K562 (cell line): ENCODE data around the gene G6PD. TPM values are rescaled to one million over a fixed set of nuclear protein-coding genes. Genes with fewer than 3 reads are reported as not detected.

ENCODE experiments used
- ATAC-seq: fragments of 200-7000 bp; cut with Tn5 transposase; 3 replicates; pipeline ENCODE4 v1.9.1; 2020; ENCODE audit warnings: moderate library complexity
- BruUV-seq: library from RNA; stranded (reverse); fragments of 400-500 nt; replicated peaks from 2 replicates; lab custom pipeline; 2021; lab: Mats Ljungman, UMichigan
- CTCF ChIA-PET: fragments of 300-600 bp; formaldehyde crosslinking; extraction: SDS; loops from one replicate; lab custom pipeline; 2021; ENCODE audit warnings: low intra/inter-chr PET ratio; lab: Yijun Ruan, JAX
- POLR2A ChIA-PET: fragments of 300-600, 350-650 bp; sonication (Branson Sonifier 250); formaldehyde crosslinking; extraction: SDS; loops from one replicate; lab custom pipeline; 2021; ENCODE audit warnings: antibody characterized with exemption, inconsistent platforms; lab: Yijun Ruan, JAX
- DNase-seq, 4 experiments: peaks; one replicate each; pipeline versions ENCODE4 v3.0.0 to v3.0.0-alpha.2; 2011 to 2018; ENCODE audit warnings: low spot score in 3 of 4, mixed read lengths in 3 of 4; ENCODE audit errors: extremely low read depth in 1 of 4
- FAIRE-seq: peaks from 2 replicates; lab custom pipeline; 2011; peaks lifted over from hg19 to GRCh38; lab: Jason Lieb, UNC
- H2AFZ ChIP-seq: 2 replicates; pipeline ENCODE4 v1.6.0; 2011; ENCODE audit warnings: low read depth, low read length, control low read depth, inconsistent platforms
- H3K27ac ChIP-seq: fragments of 200-600 bp; 3 replicates; pipeline ENCODE4 v1.8.0; 2011; ENCODE audit warnings: low read depth, mild to moderate bottlenecking, control low read depth, inconsistent platforms, low read length, moderate library complexity, mixed read lengths; ENCODE audit errors: extremely low read depth
- H3K27me3 ChIP-seq, 2 experiments: fragments of 300-600 bp in 1 of 2; 2 replicates in 1 of 2; 3 replicates in 1 of 2; pipeline versions ENCODE4 v1.6.0 to v1.8.0; 2011; ENCODE audit warnings: inconsistent platforms in 2 of 2, low read length in 2 of 2, mild to moderate bottlenecking in 1 of 2, mixed read lengths in 1 of 2, moderate library complexity in 1 of 2; ENCODE audit not compliant: control insufficient read depth in 2 of 2, insufficient read depth in 2 of 2
- H3K36me3 ChIP-seq: fragments of 300-600 bp; 3 replicates; pipeline ENCODE4 v1.8.0; 2011; ENCODE audit warnings: mild to moderate bottlenecking, low read length, inconsistent platforms; ENCODE audit not compliant: control insufficient read depth, insufficient read depth
- H3K4me1 ChIP-seq, 2 experiments: fragments of 200-600 bp in 1 of 2; replicated peaks in 1 of 2; 2 replicates in 1 of 2; 3 replicates in 1 of 2; pipeline versions ENCODE4 v1.5.1 to v1.8.0; 2011; ENCODE audit warnings: inconsistent platforms in 2 of 2, low read length in 2 of 2, mild to moderate bottlenecking in 1 of 2, mixed read lengths in 1 of 2, moderate library complexity in 1 of 2; ENCODE audit not compliant: control insufficient read depth in 2 of 2, insufficient read depth in 2 of 2
- H3K4me2 ChIP-seq: 2 replicates; pipeline ENCODE4 v1.6.1; 2011; ENCODE audit warnings: low read length, control low read depth, inconsistent platforms, mixed read lengths; ENCODE audit not compliant: insufficient read depth
- H3K4me3 ChIP-seq: fragments of 200-600 bp; sonication (generic), shearing (Covaris generic); 2 replicates; pipeline ENCODE4 v1.5.1; 2016; ENCODE audit warnings: control low read depth, inconsistent platforms
- H3K79me2 ChIP-seq: fragments of 200-600 bp; 3 replicates; pipeline ENCODE4 v1.8.0; 2011; ENCODE audit warnings: low read length, inconsistent platforms; ENCODE audit not compliant: control insufficient read depth, insufficient read depth
- H3K9ac ChIP-seq, 2 experiments: 2 replicates each; pipeline versions ENCODE4 v1.6.0 to v1.6.1; 2011; ENCODE audit warnings: low read depth in 2 of 2, low read length in 2 of 2, control low read depth in 1 of 2, inconsistent platforms in 1 of 2, mild to moderate bottlenecking in 1 of 2, mixed read lengths in 1 of 2; ENCODE audit not compliant: insufficient read depth in 1 of 2
- H3K9me1 ChIP-seq: one replicate; pipeline ENCODE4 v1.6.0; 2011; ENCODE audit warnings: inconsistent platforms, mild to moderate bottlenecking, low read length, moderate library complexity; ENCODE audit not compliant: control insufficient read depth, insufficient read depth
- H3K9me3 ChIP-seq: replicated peaks from 2 replicates; pipeline ENCODE4 v1.5.1; 2011; ENCODE audit warnings: low read depth, low read length, inconsistent platforms; ENCODE audit not compliant: control insufficient read depth, insufficient read depth
- H4K20me1 ChIP-seq: replicated peaks from 2 replicates; pipeline ENCODE4 v1.6.1; 2011; ENCODE audit warnings: low read length, inconsistent platforms, mixed read lengths; ENCODE audit not compliant: control insufficient read depth, insufficient read depth
- ATF6 ChIP-seq: sonication (generic); formaldehyde crosslinking; IDR thresholded peaks from 2 replicates; pipeline ENCODE4 v1.4.0; 2020; ENCODE audit warnings: mild to moderate bottlenecking, missing genetic modification reagents
- BCOR ChIP-seq: fragments of 450-650 bp; IDR thresholded peaks from 2 replicates; pipeline ENCODE4 v1.6.1; 2016
- CHD1 ChIP-seq: fragments of 200-600 bp; sonication (generic); IDR thresholded peaks from one replicate; pipeline ENCODE4 v1.6.1; 2012; ENCODE audit warnings: mild to moderate bottlenecking, moderate library complexity, low read length, inconsistent platforms
- DNMT1 ChIP-seq: fragments of 450-650 bp; IDR thresholded peaks from 2 replicates; pipeline ENCODE4 v1.6.1; 2016; ENCODE audit warnings: antibody characterized with exemption, mild to moderate bottlenecking
- FUS ChIP-seq: fragments of 200-400 bp; formaldehyde crosslinking; optimal IDR thresholded peaks from 2 replicates; pipeline ENCODE3; 2017; ENCODE audit warnings: low read depth, low read length
- GABPB1 ChIP-seq: sonication (generic); formaldehyde crosslinking; IDR thresholded peaks from 2 replicates; pipeline ENCODE4 v1.8.0; 2022; ENCODE audit warnings: mild to moderate bottlenecking, missing genetic modification reagents
- GMEB1 ChIP-seq: fragments of 250-450 bp; sonication (Bioruptor Pico); IDR thresholded peaks from 2 replicates; pipeline ENCODE4 v1.4.0; 2020; ENCODE audit warnings: mild to moderate bottlenecking
- MBD1 ChIP-seq: fragments of 250-450 bp; sonication (Bioruptor Pico); IDR thresholded peaks from 2 replicates; pipeline ENCODE4 v1.8.0; 2022; ENCODE audit warnings: inconsistent platforms
- NCOA1 ChIP-seq: fragments of 450-650 bp; IDR thresholded peaks from 2 replicates; pipeline ENCODE4 v1.6.1; 2016; ENCODE audit warnings: low read depth
- NKRF ChIP-seq: fragments of 450-650 bp; IDR thresholded peaks from 2 replicates; pipeline ENCODE4 v1.6.1; 2016; ENCODE audit warnings: borderline replicate concordance
- POLR2A ChIP-seq: fragments of 450-650 bp; conservative IDR thresholded peaks from 2 replicates; pipeline ENCODE4 v1.6.1; 2016
- SP2 ChIP-seq: IDR thresholded peaks from 2 replicates; pipeline ENCODE4 v1.6.1; 2011; ENCODE audit warnings: mild to moderate bottlenecking, low read depth, low read length, moderate library complexity; ENCODE audit not compliant: poor library complexity, severe bottlenecking; ENCODE audit errors: extremely low read depth
- USF1 ChIP-seq: sonication (generic); formaldehyde crosslinking; IDR thresholded peaks from 2 replicates; pipeline ENCODE4 v1.9.0; 2022; ENCODE audit warnings: mild to moderate bottlenecking, missing genetic modification reagents
- ZNF12 ChIP-seq: sonication (generic); formaldehyde crosslinking; IDR thresholded peaks from 2 replicates; pipeline ENCODE4 v1.4.0; 2020; ENCODE audit warnings: mild to moderate bottlenecking, missing genetic modification reagents
- ZNF311 ChIP-seq: fragments of 250-450 bp; sonication (Bioruptor Pico); IDR thresholded peaks from 2 replicates; pipeline ENCODE4 v1.4.0; 2020; ENCODE audit warnings: mild to moderate bottlenecking, moderate library complexity
- ZNF785 ChIP-seq: fragments of 250-450 bp; sonication (Bioruptor Pico); IDR thresholded peaks from 2 replicates; pipeline ENCODE4 v1.4.0; 2020; ENCODE audit warnings: mild to moderate bottlenecking
- WGBS: fragments of 100-300 bp; shearing (Covaris generic); methylation state at CpG from one replicate; pipeline ENCODE4 v1.1.6; 2016; ENCODE audit warnings: low coverage, mixed read lengths; ENCODE audit not compliant: insufficient coverage; ENCODE audit errors: missing lambda C conversion rate; 5-methylcytosine and 5-hydroxymethylcytosine counted together
- in situ Hi-C: fragments of 300-500 bp; cut with MboI; formaldehyde crosslinking; loops from 4 replicates; pipeline ENCODE4 v1.15.0; 2018; ENCODE audit warnings: inconsistent platforms, mixed read lengths
- intact Hi-C: fragments of 100-400 bp; cut with micrococcal nuclease; formaldehyde crosslinking; loops from 2 replicates; pipeline ENCODE4 v1.14.2; 2022
- polyA plus RNA-seq, 8 experiments: library from polyadenylated mRNA; depleted of rRNA in 4 of 8; stranded (reverse) in 5 of 8; unstranded in 3 of 8; fragments of >200 nt; fragmentation: Nextera tagmentation in 2 of 8; fragmentation: Illumina TruSeq in 1 of 8; extraction: Ambion mirVana in 2 of 8; extraction: Trizol in 1 of 8; gene quantifications; 2 replicates each; pipeline versions ENCODE4 v1.2.1 to v1.2.3, GENCODE V29; 2011 to 2014; ENCODE audit warnings: inconsistent platforms in 1 of 8, missing spikeins in 1 of 8
- total RNA-seq, 7 experiments: library from RNA; depleted of rRNA in 6 of 7; stranded (reverse); fragments of >200 nt in 6 of 7; fragmentation: Illumina TruSeq in 2 of 7; extraction: Trizol in 2 of 7; gene quantifications; 2 replicates each; pipeline versions ENCODE4 v1.2.1 to v1.2.3, GENCODE V29; 2011 to 2021; ENCODE audit warnings: low replicate concordance in 1 of 7

Gene G6PD
- total and polyA plus RNA-seq, 9 of the 15 experiments (the other 6 are each of a cell fraction or from before 2014, with no cell fraction given), result 2.9 to 222 (median 66.4) TPM

GRCh38 chrX:154531626-154532025 is 15.0 kb downstream of the G6PD start:
- no TSS peak for BruUV-seq
- no peak for FAIRE-seq
- CTCF ChIA-PET, result no interaction called here
- TF ChIP-seq USF1 (no peak), SP2 (no peak), POLR2A (no peak), DNMT1 (no peak), ZNF12 (CRISPR knock-in tag) (no peak), ZNF311 (CRISPR knock-in tag) (no peak), ATF6 (no peak), NKRF (no peak), CHD1 (no peak), ZNF785 (CRISPR knock-in tag) (no peak), GABPB1 (CRISPR knock-in tag) (no peak), BCOR (no peak), MBD1 (no peak), FUS (no peak), NCOA1 (no peak), GMEB1 (CRISPR knock-in tag) (no peak)

More at GRCh38 chrX:154531626-154532025, 15.0 kb downstream of the G6PD start:
- POLR2A ChIA-PET, result interaction anchor here (0.6 to 4.4 kb wide), 4 partner anchors 11 to 168 kb away, joined by 3 to 35 read pairs (median 6); partner anchors contain the start of gene RPL10
- peaks cover 11 to 37% of the 10 kb centered on the region in 2 experiments; a peak in 4 of 5 replicates for H3K4me1 ChIP-seq
- no peaks in the 10 kb centered on the region for H3K27me3 ChIP-seq
- H3K9ac ChIP-seq, result no peak overlapping the region
- DNase-seq, result no peak
- intact Hi-C loops (no loop called here), in situ Hi-C loops (loop anchor here (10.0 to 25.0 kb wide), 3 partner anchors 127 to 369 kb away; partner anchors contain the start of genes DNASE1L1, EMD and FLNA)
- no peaks in the 10 kb centered on the region for H3K9me3 ChIP-seq
- H3K4me2 ChIP-seq, result no peak overlapping the region
- H3K4me3 ChIP-seq, result no peak overlapping the region
- peaks cover 56% of the 10 kb centered on the region; the same call in 2 of the 3 replicates for H3K36me3 ChIP-seq
- WGBS, result 100% methylated on average over 2 of the region's 16 CpGs
- H2AFZ ChIP-seq, result no peak overlapping the region
- no peak overlapping the region for H3K27ac ChIP-seq
- no peaks in the 10 kb centered on the region for H4K20me1 ChIP-seq
- peaks cover 10% of the 10 kb centered on the region for H3K79me2 ChIP-seq
- no peaks in the 10 kb centered on the region for H3K9me1 ChIP-seq
- ATAC-seq, result no peak
